Measurements from ENCODE around the gene WDR72.

The WDR72 gene

GRCh38 chr15:53527996-53528395, 231.5 kb downstream of the WDR72 start:
- DNase-seq, result no peak

- DNase-seq, result no peak
Measured at GRCh38 chr15:53525894-53526293, 233.6 kb downstream of the WDR72 start.

GRCh38 chr15:53522991-53523390, 236.5 kb downstream of the WDR72 start:
- DNase-seq, result no peak

GRCh38 chr15:53520996-53521395, 238.5 kb downstream of the WDR72 start:
- DNase-seq, result no peak

- DNase-seq, result no peak
Measured at GRCh38 chr15:53513431-53513830, 246.0 kb downstream of the WDR72 start.

- DNase-seq, result no peak
Measured at GRCh38 chr15:53512029-53512428, 247.4 kb downstream of the WDR72 start.

GRCh38 chr15:53511175-53511574, 248.3 kb downstream of the WDR72 start:
- DNase-seq, result no peak

GRCh38 chr15:53506370-53506769, 253.1 kb downstream of the WDR72 start:
- no peak for DNase-seq

- no peak for DNase-seq
Measured at GRCh38 chr15:53498996-53499395, 260.5 kb downstream of the WDR72 start.

GRCh38 chr15:53490341-53490740, 269.1 kb downstream of the WDR72 start:
- no peak for DNase-seq

- no peak for DNase-seq
Measured at GRCh38 chr15:53482055-53482454, 277.4 kb downstream of the WDR72 start.

GRCh38 chr15:53477981-53478766, 281.3 kb downstream of the WDR72 start:
- DNase-seq, result no peak

- no peak for DNase-seq
Measured at GRCh38 chr15:53473886-53474285, 285.6 kb downstream of the WDR72 start.

GRCh38 chr15:53473435-53473834, 286.0 kb downstream of the WDR72 start:
- DNase-seq, result no peak

GRCh38 chr15:53472883-53473282, 286.6 kb downstream of the WDR72 start:
- DNase-seq, result no peak

- DNase-seq, result no peak
Measured at GRCh38 chr15:53472210-53472609, 287.3 kb downstream of the WDR72 start.

- no peak for DNase-seq
Measured at GRCh38 chr15:53470743-53471142, 288.7 kb downstream of the WDR72 start.

GRCh38 chr15:53469422-53469821, 290.0 kb downstream of the WDR72 start:
- no peak for DNase-seq
